Measurements from ENCODE around the gene BATF3. TPM values are rescaled to one million over a fixed set of nuclear protein-coding genes. Genes with fewer than 3 reads are reported as not detected.
A peak's percentile ranks its signal among the peaks of the same experiment; 100 is the strongest.

The BATF3 gene
- total RNA-seq, 3 donors from 2014 or later (not counting 1 experiment from before 2014, with no cell fraction given) = 0.25 to 3.6 (median 1.2) TPM

- intact Hi-C loops (cut with micrococcal nuclease) = no loop called here
- WGBS (ENCODE audit: insufficient coverage) = 86% methylated on average over 6 of the region's 6 CpGs
- H3K36me3 ChIP-seq (ENCODE audit: control insufficient read depth, insufficient read depth, low read length) = no peaks in the 10 kb centered on the region
- no peak overlapping the region for H3K27ac ChIP-seq (ENCODE audit: low read length)
- Mint-ChIP-seq H3K27me3 (ENCODE audit: low read depth in 2 of 2) (peaks cover 39 to 47% of the 10 kb centered on the region in 2 donors), H3K27ac (peak overlapping the region in 1 of 2 donors; percentile 84), H3K4me3 (peak overlapping the region; percentile 86), H3K4me1 (peaks cover 37 to 48% of the 10 kb centered on the region in 2 donors), H3K9me3 (no peaks in the 10 kb centered on the region), H3K36me3 (no peaks in the 10 kb centered on the region)
- no peak for ATAC-seq
- peaks cover 44% of the 10 kb centered on the region for H3K4me1 ChIP-seq (ENCODE audit: control insufficient read depth, insufficient read depth, low read length)
- H3K4me3 ChIP-seq (ENCODE audit: low read length) = no peak overlapping the region
- no peak for TF ChIP-seq CTCF (IDR thresholded peaks at IDR 0.05)
- DNase-seq = no peak
- H3K9me3 ChIP-seq (ENCODE audit: control insufficient read depth, insufficient read depth, low read length) = no peaks in the 10 kb centered on the region
- H3K27me3 ChIP-seq (ENCODE audit: control insufficient read depth, insufficient read depth, low read length) = peaks cover 16% of the 10 kb centered on the region
These were observed 15.6 kb downstream of the BATF3 start for GRCh38 chr1:212684076-212684475.

- no peaks in the 10 kb centered on the region for H3K9me3 Mint-ChIP-seq
- 12% methylated on average over 7 of the region's 7 CpGs for WGBS (ENCODE audit: insufficient coverage)
- peak overlapping the region; percentile 84 for H3K27ac Mint-ChIP-seq
- Histone ChIP-seq H3K4me3 (ENCODE audit: low read length) (no peak overlapping the region), H3K36me3 (ENCODE audit: control insufficient read depth, insufficient read depth, low read length) (no peaks in the 10 kb centered on the region), H3K27me3 (ENCODE audit: control insufficient read depth, insufficient read depth, low read length) (peaks cover 16% of the 10 kb centered on the region), H3K9me3 (ENCODE audit: control insufficient read depth, insufficient read depth, low read length) (no peaks in the 10 kb centered on the region), H3K27ac (ENCODE audit: low read length) (peak overlapping the region; percentile 38), H3K4me1 (ENCODE audit: control insufficient read depth, insufficient read depth, low read length) (peaks cover 52% of the 10 kb centered on the region)
- DNase-seq (peak; percentile 53 to 68), ATAC-seq (peak; percentile 84 to 94 (median 93))
- no peak for TF ChIP-seq CTCF (IDR thresholded peaks at IDR 0.05)
- H3K36me3 Mint-ChIP-seq = no peaks in the 10 kb centered on the region
- H3K4me3 Mint-ChIP-seq = peak overlapping the region; percentile 86
- intact Hi-C loops (cut with micrococcal nuclease) = no loop called here
- H3K4me1 Mint-ChIP-seq = peaks cover 37 to 48% of the 10 kb centered on the region in 2 donors
- H3K27me3 Mint-ChIP-seq (ENCODE audit: low read depth in 2 of 2) = peaks cover 41 to 47% of the 10 kb centered on the region in 2 donors
These were observed 16.3 kb downstream of the BATF3 start for GRCh38 chr1:212683357-212683722.

- intact Hi-C loops (cut with micrococcal nuclease) = no loop called here
- Histone ChIP-seq H3K36me3 (ENCODE audit: control insufficient read depth, insufficient read depth, low read length) (no peaks in the 10 kb centered on the region), H3K27ac (ENCODE audit: low read length) (no peak overlapping the region), H3K9me3 (ENCODE audit: control insufficient read depth, insufficient read depth, low read length) (no peaks in the 10 kb centered on the region), H3K4me3 (ENCODE audit: low read length) (no peak overlapping the region), H3K27me3 (ENCODE audit: control insufficient read depth, insufficient read depth, low read length) (peaks cover 12% of the 10 kb centered on the region), H3K4me1 (ENCODE audit: control insufficient read depth, insufficient read depth, low read length) (peaks cover 51% of the 10 kb centered on the region)
- H3K27ac Mint-ChIP-seq = peak overlapping the region in 1 of 2 donors; percentile 59
- TF ChIP-seq CTCF (IDR thresholded peaks at IDR 0.05) = no peak
- peaks cover 37 to 44% of the 10 kb centered on the region in 2 donors for H3K4me1 Mint-ChIP-seq
- H3K27me3 Mint-ChIP-seq (ENCODE audit: low read depth in 2 of 2) = peaks cover 41 to 58% of the 10 kb centered on the region in 2 donors
- WGBS (ENCODE audit: insufficient coverage) = 54% methylated on average over 2 of the region's 4 CpGs
- H3K4me3 Mint-ChIP-seq = no peak overlapping the region
- ATAC-seq (no peak), DNase-seq (no peak)
- no peaks in the 10 kb centered on the region for H3K36me3 Mint-ChIP-seq
- H3K9me3 Mint-ChIP-seq = no peaks in the 10 kb centered on the region
These were observed 18.8 kb downstream of the BATF3 start for GRCh38 chr1:212680680-212681389.
